ENCODE data around the gene SPPL2C. TPM values are rescaled to one million over a fixed set of nuclear protein-coding genes. Genes with fewer than 3 reads are reported as not detected.
A peak's percentile ranks its signal among the peaks of the same experiment; 100 is the strongest.
"Not testable (repeated sequence)": the region's sequence is repeated elsewhere in the genome, so short reads cannot be mapped to it uniquely, and the experiment has no call there.

Gene SPPL2C
- polyA plus RNA-seq, 3 donors, result not detected

DNA sequence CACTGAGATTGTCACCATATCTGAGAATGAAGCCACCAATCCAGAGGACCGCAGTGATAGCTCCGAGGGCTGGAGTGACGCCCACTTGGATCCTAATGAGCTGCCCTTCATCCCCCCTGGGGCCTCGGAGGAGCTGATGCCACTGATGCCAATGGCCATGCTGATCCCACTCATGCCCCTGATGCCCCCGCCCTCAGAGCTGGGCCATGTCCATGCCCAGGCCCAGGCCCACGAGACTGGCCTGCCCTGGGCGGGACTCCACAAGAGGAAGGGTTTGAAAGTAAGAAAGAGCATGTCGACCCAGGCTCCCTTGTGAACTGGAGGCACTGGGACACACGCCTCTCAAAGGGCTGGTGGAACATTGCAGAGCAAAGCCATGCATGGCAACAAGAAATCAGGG, 2.0 kb downstream of the SPPL2C start:
- no peak for DNase-seq (ENCODE audit: extremely low read depth in 1 of 11, low read depth in 9 of 11, low spot score in 4 of 11)

DNA sequence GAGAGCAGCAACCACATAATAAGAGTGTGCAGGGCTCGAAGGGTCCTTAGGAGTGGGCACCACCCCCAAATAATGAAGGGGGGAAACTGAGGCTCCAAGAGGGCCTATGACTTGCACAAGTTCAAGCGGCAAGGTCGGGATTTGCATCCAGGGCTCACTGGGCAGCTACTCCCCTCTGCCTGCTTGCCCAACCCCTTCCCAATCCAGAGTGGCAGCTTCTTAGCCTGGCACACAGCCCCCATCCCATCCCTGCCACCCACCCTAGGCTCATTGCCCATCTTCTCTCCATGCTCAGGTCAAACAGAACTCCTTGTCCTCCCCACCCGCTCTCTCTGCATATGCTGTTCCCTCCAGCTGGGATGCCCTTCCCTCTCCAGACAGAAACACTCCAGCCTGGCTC, 2.4 kb downstream of the SPPL2C start:
- no peak for DNase-seq (ENCODE audit: extremely low read depth in 1 of 11, low read depth in 9 of 11, low spot score in 4 of 11)

DNA sequence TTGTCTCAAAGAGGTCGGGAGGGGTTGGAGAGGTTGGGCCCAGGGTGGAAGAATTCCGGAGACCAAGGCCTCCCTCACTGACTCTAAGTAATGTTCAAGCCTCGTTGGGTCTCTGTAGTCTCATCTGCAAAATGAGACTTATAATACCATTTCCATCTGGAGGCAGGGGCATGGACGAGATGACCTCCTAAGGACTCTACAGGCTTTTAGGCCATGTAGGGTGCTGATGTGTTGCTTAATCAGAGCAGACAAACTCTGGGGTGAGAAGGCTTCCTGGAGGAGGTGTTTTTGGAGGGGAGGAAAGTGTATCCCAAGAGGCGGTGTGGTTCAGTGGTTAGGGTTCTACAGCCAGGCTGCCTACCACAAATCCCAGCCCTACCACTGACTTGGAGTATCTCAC, 3.1 kb downstream of the SPPL2C start:
- no peak for DNase-seq (ENCODE audit: extremely low read depth in 1 of 11, low read depth in 9 of 11, low spot score in 4 of 11)

DNA sequence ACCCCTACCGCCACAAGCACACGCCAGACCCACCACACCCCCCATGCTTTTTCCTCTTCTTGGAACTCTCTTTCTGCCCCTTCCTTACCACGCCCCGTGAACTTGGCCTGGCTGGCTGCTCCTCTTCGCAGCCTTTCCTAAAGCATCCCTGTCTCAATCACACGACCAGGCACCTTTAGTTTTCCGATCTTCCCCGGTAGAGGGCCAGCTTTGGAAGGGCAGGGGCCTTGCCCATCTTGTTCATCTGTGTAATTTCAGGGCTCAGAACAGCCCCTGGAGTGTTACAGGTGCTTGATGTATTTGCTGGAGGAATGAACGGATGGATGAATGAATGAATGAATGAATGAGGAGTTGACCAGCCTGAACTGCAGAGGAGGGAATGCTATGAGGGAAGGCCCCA, 3.7 kb downstream of the SPPL2C start:
- no peak for DNase-seq (ENCODE audit: extremely low read depth in 1 of 11, low read depth in 9 of 11, low spot score in 4 of 11)

DNA sequence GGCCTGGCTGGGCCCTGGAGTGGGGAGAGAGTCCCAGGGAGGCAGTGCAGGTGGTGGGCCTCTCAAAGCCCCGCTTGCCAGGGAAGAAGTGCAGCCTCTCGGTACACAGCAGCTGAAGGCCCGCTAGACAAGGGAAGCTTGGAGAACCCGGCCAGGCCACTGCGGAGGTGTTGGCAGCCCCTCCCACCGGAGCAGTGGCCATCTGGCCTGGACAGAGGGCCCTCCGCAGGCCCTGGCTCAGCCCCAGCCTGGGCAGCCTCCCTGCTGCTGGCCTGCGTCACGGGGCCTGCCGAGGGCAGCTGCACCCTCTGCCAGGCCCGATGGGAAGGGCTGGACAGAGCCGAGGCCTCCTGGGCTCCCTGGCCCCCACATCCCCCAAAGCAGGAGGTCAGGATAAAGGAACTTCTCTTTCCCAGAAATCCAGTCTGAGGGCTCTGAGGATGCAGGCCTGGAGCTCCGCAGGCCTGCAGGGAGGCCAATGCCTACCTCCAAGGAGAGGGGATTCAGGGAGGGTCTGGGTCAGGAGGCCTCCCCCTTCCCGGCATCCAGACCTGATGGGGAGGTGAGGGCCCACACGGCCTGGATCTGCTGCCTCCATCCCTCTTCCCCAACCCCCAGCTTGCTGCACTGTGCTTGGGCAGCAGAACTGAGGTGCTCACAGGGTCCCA, 4.3 kb downstream of the SPPL2C start:
- DNase-seq (ENCODE audit: extremely low read depth in 1 of 11, low read depth in 9 of 11, low spot score in 4 of 11), result no peak

DNA sequence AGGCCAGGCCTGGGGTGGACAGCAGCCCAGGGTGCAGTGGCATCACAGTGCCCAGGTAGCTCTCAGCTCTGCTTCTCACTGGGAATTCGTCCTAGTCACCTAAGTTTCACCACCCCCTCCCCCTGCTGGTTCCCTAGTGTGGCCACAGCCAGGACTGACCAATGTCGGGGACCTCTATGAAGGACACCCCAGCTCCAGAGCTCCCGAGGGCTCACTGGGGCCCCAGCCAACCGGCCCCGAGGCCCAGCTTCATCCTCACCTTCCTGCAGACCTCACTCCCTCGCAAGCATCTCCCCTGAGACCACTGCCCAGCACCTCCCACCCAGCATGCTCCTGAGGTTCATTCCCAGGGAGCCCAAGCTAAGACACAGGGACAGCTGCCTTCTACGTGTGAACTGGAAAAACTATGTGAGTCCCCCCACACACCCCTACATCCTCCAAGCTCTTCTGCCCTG, 4.9 kb downstream of the SPPL2C start:
- no peak for DNase-seq (ENCODE audit: extremely low read depth in 1 of 11, low read depth in 9 of 11, low spot score in 4 of 11)

DNA sequence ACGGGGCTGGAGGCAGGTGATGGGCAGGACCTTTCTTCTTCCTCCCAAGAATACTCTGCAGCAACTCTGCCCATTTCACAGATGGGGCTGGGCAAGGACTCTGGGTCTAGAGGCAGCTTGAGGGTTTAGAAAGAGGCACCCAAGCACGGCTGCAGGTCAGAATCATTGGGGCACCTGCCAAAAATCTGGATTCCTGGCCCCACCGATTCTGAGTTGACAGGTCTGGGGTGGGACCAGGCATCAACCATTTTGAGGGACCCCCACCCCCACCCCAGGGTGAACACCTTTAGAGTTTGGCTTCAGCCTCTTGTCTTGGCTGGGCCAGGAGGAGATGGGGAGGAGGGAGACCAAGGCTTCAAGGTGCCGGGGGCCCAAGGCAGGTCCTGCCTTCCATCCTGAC, 5.3 kb downstream of the SPPL2C start:
- no peak for DNase-seq (ENCODE audit: extremely low read depth in 1 of 11, low read depth in 9 of 11, low spot score in 4 of 11)

DNA sequence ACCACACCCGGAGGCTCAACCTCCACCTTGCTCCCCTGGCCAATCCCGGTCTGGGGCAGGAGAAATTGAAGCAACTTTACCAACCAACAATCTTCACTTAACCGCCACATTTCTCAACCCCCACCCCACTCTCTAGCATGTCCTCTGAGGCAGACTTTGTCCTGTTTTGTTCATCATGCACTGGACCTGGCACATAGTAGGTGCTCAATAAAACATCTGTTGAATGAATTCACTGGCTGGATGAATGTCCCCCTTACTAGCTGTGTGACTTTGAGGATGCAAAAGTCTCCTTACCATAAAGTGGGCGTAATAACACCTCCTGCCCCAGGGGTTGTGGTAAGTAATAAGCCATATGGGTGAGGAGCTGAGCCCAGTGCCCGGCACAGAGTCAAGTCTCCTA, 5.8 kb downstream of the SPPL2C start:
- DNase-seq (ENCODE audit: extremely low read depth in 1 of 11, low read depth in 9 of 11, low spot score in 4 of 11), result no peak

DNA sequence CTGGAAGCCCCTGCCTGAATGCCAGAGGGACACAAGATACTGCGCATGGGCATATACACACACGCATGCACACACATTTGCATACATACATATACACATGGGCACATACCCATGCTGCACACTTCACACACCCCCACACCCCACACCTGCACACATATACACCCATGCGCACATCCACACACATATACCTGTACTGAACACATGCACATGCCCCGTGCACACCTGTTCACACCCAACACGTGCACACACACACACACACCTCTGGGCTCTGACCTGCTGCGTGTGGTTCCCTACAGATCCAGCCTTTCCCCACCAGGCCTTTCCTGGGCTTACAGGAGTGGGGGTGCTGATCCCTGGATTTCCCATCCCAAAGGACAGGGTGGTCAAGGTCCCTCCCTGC, 6.3 kb downstream of the SPPL2C start:
- no peak for DNase-seq (ENCODE audit: extremely low read depth in 1 of 11, low read depth in 9 of 11, low spot score in 4 of 11)

DNA sequence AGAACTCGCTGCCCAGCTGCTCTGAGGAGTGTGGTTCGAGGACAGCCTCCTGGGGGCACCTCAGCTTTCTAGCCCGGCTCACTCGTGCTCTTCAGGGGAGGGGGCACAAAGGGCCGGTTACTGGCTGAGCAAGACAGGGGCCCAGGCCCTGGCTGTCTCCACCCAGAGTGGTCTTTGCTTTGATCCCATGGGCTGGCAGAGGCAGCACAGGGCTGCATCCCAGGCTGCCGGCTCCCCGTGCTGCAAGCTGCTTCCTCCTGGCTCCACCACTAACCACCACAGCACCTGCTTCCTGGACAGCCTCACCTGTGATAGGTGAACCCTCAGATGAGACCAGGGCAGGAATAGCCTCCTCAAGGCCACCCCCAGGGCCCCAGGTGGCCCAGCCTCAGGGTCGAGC, 6.8 kb downstream of the SPPL2C start:
- DNase-seq (ENCODE audit: extremely low read depth in 1 of 11, low read depth in 9 of 11, low spot score in 4 of 11), result no peak

DNA sequence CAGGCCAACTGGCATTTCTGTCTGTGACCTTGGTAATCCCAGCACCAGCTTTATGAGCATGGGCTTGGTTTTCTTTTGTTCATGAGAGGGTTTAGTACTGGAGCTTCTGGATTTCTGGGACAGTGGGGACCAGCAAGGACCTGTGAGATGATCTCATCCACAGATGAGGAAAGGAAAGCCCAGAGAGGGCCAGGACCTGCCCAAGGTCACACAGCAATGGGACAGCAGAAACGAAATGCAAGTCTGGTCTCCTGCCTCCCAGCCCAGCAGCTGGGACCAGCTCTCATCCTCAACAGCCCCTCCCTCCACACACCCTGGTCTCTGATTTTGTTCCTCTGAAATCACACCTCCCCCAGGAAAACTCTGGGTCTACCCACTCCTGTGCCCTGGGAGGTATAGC, 7.2 kb downstream of the SPPL2C start:
- no peak for DNase-seq (ENCODE audit: extremely low read depth in 1 of 11, low read depth in 9 of 11, low spot score in 4 of 11)

DNA sequence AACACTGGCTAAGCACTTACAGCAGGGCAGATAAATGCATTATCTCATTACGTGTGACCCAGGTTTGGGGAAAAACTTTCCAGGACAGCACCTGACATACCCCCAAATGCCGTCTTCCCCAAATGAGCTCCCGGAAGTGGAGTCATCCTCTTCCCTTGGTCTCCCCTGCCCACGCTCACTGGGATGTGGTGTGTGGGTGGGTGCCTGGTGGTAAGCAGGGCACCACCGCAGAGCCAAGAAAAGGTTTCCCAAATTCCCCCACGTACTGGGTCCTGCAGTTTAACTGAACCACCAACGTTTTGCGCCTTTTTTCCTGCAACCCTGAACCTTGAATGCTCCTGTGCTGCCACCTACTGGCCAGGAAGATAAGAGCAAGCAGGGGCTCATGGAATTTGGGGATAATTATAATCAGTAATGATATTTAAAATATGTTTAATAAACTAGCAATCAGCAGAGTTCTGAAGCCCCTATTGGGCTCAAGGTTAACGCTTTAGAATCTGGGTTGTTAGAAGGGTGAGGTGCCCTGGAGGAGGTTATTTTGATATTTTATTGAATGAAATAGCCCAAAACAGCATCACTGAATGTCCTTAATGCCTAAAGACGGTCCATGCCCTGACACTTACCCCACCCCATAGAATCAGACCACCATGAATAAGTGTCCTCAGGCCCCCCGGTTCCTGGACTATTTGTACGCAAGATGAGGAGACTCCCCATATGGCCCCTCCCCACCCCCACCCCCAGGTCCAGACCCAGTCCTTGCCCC, 8.0 kb downstream of the SPPL2C start:
- peak in 10 of 11 donors; percentile 22 to 60 (median 40) for DNase-seq (ENCODE audit: extremely low read depth in 1 of 11, low read depth in 9 of 11, low spot score in 4 of 11)

DNA sequence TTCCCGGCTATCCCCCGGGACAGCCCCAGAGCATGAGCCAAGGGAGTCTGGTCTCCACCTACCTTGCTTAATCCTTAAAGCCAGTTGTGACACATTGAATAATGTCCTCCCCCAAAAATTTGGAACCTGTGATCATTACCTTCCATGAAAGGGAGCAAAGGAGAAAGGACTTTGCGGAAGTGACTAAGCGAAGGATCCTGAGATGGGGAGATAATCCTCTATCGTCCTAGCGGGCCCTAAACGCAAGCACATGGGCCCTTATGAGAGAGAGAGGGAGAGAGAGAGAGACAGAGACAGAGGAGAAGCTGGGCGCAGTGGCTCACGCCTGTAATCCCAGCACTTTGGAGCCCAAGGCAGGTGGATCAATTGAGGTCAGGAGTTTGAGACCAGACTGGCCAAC, 9.5 kb downstream of the SPPL2C start:
- no peak for DNase-seq (ENCODE audit: extremely low read depth in 1 of 11, low read depth in 9 of 11, low spot score in 4 of 11)

DNA sequence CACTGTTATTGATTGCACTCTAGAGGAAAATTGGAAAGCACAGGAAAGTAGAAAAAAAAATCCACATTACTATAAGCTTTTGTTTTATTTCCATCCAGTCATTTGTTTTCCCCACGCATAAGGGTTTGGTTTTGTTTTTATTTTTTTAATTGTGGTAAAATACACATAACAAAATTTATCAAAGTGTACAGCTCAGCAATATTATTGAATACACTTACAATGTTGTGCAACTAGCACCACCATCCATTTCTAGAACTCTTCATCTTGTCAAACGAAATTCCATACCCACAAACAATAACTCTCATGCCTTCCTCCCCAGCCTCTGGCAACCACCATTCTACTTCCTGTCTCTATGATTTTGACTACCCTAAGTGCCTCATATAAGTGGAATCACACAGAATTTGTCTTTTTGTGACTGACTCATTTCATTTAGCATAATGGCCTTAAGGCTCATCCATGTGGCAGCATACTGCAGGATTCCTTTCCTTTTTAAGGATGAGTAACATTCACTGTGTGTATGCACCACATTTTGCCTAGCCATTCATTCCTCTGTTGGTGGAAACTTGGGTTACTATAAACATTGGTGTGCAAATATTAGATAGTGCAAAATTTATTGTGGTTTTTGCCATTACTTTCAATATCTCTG, 11.1 kb downstream of the SPPL2C start:
- no peak for DNase-seq (ENCODE audit: extremely low read depth in 1 of 11, low read depth in 9 of 11, low spot score in 4 of 11)

DNA sequence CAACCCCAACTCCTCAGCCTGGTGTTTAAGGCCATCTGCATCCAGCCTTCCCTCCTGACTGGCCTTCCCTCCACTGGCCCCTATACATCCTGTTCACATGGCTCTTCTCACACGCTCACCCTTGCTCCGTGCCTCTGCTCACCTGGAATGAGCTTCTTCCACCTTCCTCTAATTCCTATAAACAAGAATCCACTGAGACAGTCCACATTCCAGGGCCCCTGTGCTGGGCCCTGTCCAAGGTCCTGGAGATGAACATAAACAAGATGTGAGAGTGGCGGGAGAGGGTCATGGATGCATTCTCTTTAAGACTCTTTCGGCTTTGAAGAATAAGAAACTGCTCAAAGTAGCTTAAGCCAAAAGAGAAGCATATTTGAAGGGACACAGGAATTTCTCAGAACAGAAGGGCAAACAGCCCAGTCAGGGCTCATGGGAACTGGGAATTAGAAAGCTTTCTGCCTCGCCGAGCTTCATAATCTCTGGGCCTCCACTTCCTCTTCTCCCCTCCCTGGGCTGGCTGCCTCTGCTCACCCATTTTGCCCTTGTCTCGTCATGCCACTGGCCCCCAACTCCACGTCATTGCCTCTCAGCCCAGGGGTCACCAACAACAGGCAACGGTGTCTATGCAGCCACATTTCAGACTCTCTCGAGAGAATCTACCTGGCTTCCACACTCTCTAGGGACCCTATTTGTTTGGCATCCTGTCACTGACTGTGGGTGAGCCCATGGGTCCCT, 13.5 kb downstream of the SPPL2C start:
- peak; percentile 47 to 81 (median 66) for DNase-seq (ENCODE audit: extremely low read depth in 1 of 11, low read depth in 9 of 11, low spot score in 4 of 11)

DNA sequence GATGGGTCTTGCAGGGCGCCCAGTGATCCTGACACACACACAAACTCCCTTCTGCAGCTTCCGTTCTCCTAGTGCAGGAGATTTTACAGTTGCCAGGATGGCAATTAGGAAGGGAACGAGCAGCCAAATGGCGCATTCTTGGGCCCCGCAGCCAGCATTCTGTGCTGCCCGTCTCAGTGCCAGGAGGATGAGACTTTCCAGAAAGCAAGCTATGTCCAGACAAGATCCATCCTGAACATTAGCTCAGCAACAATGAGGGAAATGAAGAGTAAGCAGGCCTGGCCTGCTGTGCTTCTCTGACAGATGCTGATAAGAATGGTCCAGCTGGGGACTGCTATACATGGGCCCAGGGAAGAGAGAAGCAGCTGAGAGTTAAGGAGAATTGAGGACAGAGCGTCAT, 16.5 kb downstream of the SPPL2C start:
- no peak for DNase-seq (ENCODE audit: extremely low read depth in 1 of 11, low read depth in 9 of 11, low spot score in 4 of 11)

DNA sequence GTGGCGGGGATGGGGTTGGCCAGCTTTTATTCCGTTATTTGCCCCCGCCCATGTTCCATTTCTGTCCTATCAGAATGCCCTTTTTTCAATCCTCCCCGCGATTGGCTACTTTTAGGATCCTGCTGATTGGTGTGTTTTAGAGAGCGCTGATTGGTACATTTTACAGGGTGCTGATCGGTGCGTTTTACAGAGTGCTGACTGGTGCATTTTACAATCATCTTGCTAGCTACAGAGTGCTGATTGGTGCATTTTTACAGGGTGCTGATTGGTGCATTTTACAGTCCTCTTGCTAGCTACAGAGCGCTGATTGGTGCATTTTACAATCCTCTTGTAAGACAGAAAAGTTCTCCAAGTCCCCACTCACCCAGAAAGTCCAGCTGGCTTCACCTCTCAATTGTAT, 17.4 kb downstream of the SPPL2C start:
- DNase-seq (ENCODE audit: extremely low read depth in 1 of 11, low read depth in 9 of 11, low spot score in 4 of 11), result not testable (repeated sequence)

DNA sequence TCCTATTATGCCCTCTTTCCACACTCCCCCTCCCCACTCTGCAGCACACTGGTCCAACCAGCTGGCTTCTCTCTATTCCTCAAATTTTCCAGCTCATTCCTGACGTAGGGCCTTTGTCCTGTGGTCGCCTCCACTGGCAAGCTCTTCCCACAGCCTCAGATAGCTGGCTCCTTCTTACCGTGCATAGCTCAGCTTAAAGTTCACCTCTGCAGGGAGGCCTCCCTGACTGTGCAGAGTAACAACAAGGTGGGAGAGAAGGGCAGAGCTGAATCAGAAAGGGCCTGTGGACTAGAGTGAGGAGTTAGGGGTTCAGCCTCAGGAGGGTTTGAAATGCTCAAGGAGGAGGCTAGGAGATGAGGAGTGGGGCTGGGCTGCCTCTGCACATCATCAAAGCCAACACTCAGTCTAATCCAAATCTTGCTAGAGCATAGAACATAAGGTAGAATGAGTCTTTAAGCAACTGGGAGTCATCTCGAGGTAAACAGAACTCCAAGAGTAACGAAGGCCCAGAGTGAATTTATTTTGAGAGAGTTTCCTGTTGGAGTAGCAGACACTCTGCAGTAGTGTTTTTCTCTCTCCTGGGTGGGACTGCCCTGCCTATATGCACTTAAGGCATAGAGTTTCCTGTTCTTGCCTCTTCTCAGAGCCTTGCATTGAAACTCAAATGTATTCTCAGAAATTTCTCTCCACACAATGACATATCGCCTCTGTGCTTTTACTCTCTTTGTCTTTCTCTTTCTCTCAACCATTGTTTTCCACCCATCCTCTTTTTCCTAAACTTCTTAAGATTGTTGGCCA, 19.4 kb downstream of the SPPL2C start:
- no peak for DNase-seq (ENCODE audit: extremely low read depth in 1 of 11, low read depth in 9 of 11, low spot score in 4 of 11)

DNA sequence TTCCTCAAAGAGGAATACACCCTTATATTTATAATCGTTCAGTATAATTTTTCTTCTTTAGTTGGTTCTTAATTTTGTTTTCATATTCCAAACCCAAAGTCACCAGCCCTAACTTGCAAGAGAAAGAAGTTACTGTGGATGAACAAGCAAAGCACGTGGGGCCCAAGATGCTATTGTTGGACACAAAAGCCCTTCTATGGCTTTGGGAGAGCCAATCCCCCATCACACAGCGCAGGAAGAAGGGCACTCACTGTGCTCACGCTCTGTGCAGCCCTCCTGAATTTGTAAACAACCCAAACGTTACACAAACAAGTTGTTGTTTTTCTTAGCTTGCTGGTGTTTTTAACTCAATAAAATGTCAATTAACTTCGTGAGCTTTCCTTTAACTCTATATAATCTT, 22.5 kb downstream of the SPPL2C start:
- no peak for DNase-seq (ENCODE audit: extremely low read depth in 1 of 11, low read depth in 9 of 11, low spot score in 4 of 11)

Measured in renal cortex interstitium (tissue), 11 donors.